GM12891 (cell line): Measurements from ENCODE around the gene CD180.

Source experiments
- POLR2A ChIP-seq: IDR thresholded peaks from 2 replicates; pipeline ENCODE4 v1.6.1; 2011; ENCODE audit warnings: low read depth, low read length, control low read depth
- TAF1 ChIP-seq: IDR thresholded peaks from 2 replicates; pipeline ENCODE4 v1.6.1; 2011; ENCODE audit warnings: low read depth, low read length, control low read depth

DNA sequence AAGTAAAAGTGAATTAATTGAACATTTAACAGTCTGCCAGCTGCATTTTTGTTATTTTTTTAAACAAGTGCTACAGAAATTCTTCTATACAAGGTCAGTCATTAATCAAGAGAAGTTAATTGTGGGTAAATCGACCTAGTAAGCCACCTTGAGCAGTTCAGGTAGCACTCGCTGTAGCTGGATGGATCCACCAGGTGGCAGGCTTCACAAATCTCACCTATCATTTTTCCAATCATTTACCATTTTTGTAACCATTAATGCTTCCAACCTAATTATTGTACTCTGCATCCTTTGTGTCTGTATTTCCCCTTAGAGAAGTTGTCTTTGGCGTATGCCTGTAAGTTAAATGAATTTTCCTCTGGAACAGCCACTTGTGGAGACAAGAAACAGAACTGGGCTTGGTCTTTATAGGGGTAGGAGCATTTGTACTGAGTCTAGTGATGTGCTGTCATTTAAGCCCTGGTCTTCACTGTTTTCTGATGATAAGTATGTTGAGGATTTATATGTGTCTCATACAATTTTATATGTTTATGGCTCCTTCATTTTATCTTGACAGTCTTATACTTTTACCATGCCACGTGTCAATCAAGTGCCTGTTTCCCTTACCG, 39.5 kb downstream of the CD180 start:
- no peak for TF ChIP-seq TAF1
- no peak for TF ChIP-seq POLR2A
